ENCODE data around the gene NWD2.

NWD2 gene

DNA sequence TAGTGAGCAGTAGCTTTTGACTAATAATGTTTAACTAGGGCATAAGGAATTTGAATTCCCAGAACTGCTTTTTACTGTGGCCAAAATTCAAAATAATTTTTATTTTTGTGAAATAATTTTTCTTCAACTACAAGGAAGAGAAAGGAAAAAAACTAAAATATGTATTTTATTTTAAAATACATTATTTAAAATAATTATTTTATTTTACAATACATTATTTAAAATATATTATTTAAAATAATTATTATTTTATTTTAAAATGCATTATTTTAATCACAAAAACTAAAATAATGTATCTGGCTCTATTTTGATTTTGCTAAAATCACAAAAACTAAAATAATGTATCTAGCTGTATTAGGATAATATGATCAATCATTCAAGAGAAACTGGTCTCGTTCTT is 231.2 kb downstream of the NWD2 start:
- H3K4me2 ChIP-seq = no peak overlapping the region
- no peaks in the 10 kb centered on the region for H4K20me1 ChIP-seq
- no peak overlapping the region for H3K9ac ChIP-seq
- no peaks in the 10 kb centered on the region for H3K9me3 ChIP-seq
- no peak for TF ChIP-seq Cebpa-rat (IDR thresholded peaks at IDR 0.05)
- H3K27ac ChIP-seq = no peak overlapping the region
- H3K4me1 ChIP-seq = no peaks in the 10 kb centered on the region
- H3K4me3 ChIP-seq = no peak overlapping the region
- H3K36me3 ChIP-seq = no peaks in the 10 kb centered on the region
- H3K27me3 ChIP-seq = no peaks in the 10 kb centered on the region

DNA sequence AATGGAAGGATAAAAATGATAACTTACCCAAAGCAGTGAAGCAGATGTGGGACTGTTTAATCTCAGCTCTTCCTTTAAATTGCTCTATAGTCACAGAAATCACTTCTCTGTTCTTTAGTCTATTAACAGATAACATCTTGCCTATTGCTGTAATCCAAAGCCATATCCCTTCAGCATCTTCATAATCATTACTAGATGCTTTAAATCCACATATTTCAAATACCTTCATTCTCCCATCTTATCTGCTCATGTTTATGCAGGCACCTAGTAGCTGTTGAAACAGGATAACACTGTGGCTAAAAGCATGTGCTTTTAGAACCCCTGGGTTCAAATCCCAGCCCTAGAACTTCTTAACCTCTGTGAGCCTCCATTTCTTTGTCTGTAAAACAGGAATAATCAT is 231.7 kb downstream of the NWD2 start:
- Histone ChIP-seq H3K36me3 (no peaks in the 10 kb centered on the region), H3K4me2 (no peak overlapping the region), H3K4me3 (no peak overlapping the region), H3K9ac (no peak overlapping the region), H4K20me1 (no peaks in the 10 kb centered on the region), H3K4me1 (no peaks in the 10 kb centered on the region), H3K27me3 (no peaks in the 10 kb centered on the region), H3K27ac (no peak overlapping the region), H3K9me3 (no peaks in the 10 kb centered on the region)
- TF ChIP-seq Cebpa-rat (IDR thresholded peaks at IDR 0.05) = no peak

DNA sequence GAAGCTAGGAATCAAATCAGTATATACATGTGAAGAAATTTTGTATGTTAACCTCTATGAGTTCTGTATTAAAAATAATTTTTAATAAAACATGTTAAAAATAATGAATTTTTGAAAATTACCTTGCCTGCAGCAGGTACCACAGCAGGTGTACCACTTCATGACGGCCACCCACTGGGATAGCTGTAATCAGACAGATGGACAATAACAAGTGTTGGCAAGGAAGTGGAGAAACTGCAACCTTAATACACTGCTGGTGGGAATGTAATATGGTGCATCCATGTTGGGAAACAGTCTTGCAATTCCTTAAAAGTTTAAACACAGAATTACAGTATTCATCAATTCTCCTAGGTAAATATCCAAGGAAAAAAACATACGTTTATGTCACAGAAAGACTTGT is 232.1 kb downstream of the NWD2 start:
- Histone ChIP-seq H3K27ac (no peak overlapping the region), H3K4me3 (no peak overlapping the region), H3K4me2 (no peak overlapping the region), H3K27me3 (no peaks in the 10 kb centered on the region), H4K20me1 (no peaks in the 10 kb centered on the region), H3K4me1 (no peaks in the 10 kb centered on the region), H3K36me3 (no peaks in the 10 kb centered on the region), H3K9ac (no peak overlapping the region), H3K9me3 (no peaks in the 10 kb centered on the region)
- TF ChIP-seq Cebpa-rat (IDR thresholded peaks at IDR 0.05) = no peak

DNA sequence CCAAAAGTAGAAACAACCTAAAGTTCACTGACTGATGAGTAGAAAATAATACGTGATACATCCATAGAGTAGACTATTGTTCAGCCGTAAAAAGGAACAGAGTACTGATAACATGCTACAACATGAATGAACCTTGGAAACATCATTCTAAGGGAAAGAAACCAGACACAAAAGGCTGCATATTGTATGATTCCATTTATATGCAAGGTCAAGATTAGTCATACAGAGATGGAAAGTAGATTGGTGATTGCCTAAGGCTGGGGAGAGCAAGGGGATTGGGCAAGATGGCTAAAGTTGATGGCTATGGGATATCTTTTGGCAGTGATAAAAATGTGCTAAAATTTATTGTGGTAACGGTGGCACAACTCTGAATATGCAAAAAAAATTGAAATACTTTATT is 232.6 kb downstream of the NWD2 start:
- no peak for TF ChIP-seq Cebpa-rat (IDR thresholded peaks at IDR 0.05)
- Histone ChIP-seq H3K27ac (no peak overlapping the region), H3K27me3 (no peaks in the 10 kb centered on the region), H3K4me1 (no peaks in the 10 kb centered on the region), H4K20me1 (no peaks in the 10 kb centered on the region), H3K36me3 (no peaks in the 10 kb centered on the region), H3K9ac (no peak overlapping the region), H3K9me3 (no peaks in the 10 kb centered on the region), H3K4me2 (no peak overlapping the region), H3K4me3 (no peak overlapping the region)

DNA sequence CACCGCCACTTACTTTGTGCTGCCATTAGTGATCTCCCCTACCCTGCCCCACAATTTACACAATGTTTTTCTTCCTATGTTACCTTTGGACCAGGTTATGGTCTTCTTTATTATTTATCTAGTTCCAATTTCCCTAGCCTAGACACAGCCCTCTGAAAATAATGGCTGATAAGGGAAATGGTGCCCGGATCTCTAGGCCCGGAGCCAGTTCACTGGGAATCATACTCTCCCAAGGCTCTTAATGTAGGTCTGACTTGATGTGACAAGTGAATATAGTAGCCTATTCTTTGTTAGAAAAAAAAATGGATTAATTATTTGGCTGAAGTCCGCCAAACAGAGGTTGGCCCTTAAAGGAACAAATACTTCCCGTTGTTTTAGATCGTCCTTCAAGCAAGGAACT is 233.6 kb downstream of the NWD2 start:
- no peaks in the 10 kb centered on the region for H3K4me1 ChIP-seq
- H3K9me3 ChIP-seq = no peaks in the 10 kb centered on the region

DNA sequence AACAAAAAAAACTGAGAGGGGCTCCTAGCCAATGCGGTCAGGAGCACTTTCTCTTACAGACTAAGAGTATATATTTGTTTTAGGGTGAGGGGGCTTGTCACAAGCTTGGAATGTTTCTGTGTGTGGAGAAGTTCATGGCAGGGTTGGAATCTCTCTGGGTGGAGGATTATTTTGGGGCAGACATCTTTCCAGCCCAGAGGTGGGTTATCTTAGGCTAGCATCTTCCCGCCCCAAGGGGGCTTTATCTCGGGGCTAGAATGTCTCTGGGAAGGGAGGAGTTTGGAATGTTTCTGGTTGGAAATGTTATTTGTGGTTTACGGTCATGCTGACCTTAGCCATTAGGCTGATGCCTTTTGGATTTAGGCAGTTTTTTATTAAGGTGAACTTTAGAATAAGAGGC is 236.0 kb downstream of the NWD2 start:
- H3K27me3 ChIP-seq = no peaks in the 10 kb centered on the region
- no peak overlapping the region for H3K27ac ChIP-seq
- no peaks in the 10 kb centered on the region for H3K36me3 ChIP-seq
- H3K4me2 ChIP-seq = no peak overlapping the region
- H3K9me3 ChIP-seq = no peaks in the 10 kb centered on the region
- TF ChIP-seq Cebpa-rat (IDR thresholded peaks at IDR 0.05) = no peak
- H4K20me1 ChIP-seq = no peaks in the 10 kb centered on the region
- H3K9ac ChIP-seq = no peak overlapping the region
- H3K4me3 ChIP-seq = no peak overlapping the region
- no peaks in the 10 kb centered on the region for H3K4me1 ChIP-seq

More for the DNA sequence above, 233.6 kb downstream of the NWD2 start:
- H3K27ac ChIP-seq = no peak overlapping the region
- no peak for TF ChIP-seq Cebpa-rat (IDR thresholded peaks at IDR 0.05)
- H3K27me3 ChIP-seq = no peaks in the 10 kb centered on the region
- H4K20me1 ChIP-seq = no peaks in the 10 kb centered on the region
- H3K36me3 ChIP-seq = no peaks in the 10 kb centered on the region
- no peak overlapping the region for H3K9ac ChIP-seq
- no peak overlapping the region for H3K4me3 ChIP-seq
- H3K4me2 ChIP-seq = no peak overlapping the region

DNA sequence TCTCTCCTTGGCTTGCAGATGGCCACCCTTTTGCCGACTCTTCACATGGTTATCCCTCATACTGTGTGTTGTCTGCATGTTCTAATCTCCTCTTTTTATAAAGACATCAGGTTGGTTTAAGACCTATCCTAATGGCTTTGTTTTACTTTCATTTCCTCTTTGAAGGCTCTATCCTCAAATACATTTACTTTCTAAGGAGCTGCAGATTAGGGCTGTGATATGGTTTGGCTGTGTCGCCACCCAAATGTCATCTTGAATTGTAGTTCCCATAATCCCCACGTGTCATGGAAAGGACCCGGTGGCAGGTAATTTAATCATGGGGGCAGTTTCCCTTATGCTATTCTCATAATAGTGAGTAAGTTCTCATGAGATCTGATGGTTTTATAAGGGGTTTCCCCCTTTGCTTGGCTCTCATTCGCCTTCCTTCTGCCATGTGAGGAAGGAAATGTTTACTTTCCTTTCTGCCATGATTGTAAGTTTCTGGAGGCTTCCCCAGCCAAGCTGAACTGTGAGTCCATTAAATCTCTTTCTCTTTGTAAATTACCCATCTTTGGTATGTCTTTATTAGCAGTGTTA is 237.1 kb downstream of the NWD2 start:
- no peak overlapping the region for H3K4me2 ChIP-seq
- H4K20me1 ChIP-seq = no peaks in the 10 kb centered on the region
- no peak overlapping the region for H3K27ac ChIP-seq
- TF ChIP-seq Cebpa-rat (IDR thresholded peaks at IDR 0.05) = no peak
- no peaks in the 10 kb centered on the region for H3K27me3 ChIP-seq
- no peaks in the 10 kb centered on the region for H3K9me3 ChIP-seq
- no peak overlapping the region for H3K4me3 ChIP-seq
- no peak overlapping the region for H3K9ac ChIP-seq
- no peaks in the 10 kb centered on the region for H3K4me1 ChIP-seq
- no peaks in the 10 kb centered on the region for H3K36me3 ChIP-seq

DNA sequence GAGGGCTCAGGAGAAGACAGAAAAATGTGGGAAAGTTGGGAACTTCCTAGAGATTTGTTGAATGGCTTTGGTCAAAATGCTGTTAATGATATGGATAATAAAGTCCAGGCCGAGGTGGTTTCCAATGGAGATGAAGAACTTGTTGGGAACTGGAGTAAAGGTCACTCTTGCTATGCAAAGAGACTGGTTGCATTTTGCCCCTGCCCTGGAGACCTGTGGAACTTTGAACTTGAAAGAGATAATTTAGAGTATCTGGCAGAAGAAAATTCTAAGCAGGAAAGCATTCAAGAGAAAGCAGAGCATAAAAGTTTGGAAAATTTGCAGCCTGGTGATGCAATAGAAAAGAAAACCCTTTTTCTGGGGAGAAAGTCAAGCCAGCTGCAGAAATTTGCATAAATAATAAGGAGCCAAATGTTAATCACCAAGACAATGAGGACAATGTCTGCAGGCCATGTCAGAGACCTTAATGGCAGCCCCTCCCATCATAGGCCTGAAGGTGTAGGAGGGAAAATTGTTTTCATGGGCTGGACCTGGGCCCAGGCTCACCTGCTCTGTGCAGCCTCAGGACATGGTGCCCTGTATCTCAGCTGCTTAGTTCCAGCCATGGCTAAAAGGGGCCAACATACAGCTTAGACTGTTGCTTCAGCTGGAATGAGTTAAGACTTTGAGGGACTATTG is 237.8 kb downstream of the NWD2 start:
- TF ChIP-seq Cebpa-rat (IDR thresholded peaks at IDR 0.05) = no peak
- no peak overlapping the region for H3K4me2 ChIP-seq
- H3K4me3 ChIP-seq = no peak overlapping the region
- no peak overlapping the region for H3K27ac ChIP-seq
- H4K20me1 ChIP-seq = no peaks in the 10 kb centered on the region
- no peak overlapping the region for H3K9ac ChIP-seq
- no peaks in the 10 kb centered on the region for H3K4me1 ChIP-seq
- H3K27me3 ChIP-seq = no peaks in the 10 kb centered on the region
- no peaks in the 10 kb centered on the region for H3K36me3 ChIP-seq
- no peaks in the 10 kb centered on the region for H3K9me3 ChIP-seq

DNA sequence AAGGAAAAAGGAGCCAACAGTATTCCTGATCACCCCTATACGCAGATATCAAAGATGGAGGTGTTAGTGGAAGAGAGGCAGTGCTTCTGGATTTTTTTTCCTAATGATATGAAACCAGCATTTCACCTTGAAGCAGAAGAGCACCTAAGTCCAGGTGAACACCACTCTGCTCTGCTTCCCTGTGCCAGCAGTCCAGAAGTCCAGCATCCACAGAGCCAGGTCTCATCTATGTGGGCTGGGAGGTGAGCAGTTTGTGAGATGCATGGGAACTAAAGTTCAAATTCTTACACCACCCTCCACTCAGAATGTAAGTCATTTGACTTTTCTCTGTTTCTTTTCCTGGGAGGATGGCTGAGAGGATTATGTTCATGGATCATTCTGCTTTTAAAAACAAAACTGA is 239.1 kb downstream of the NWD2 start:
- no peaks in the 10 kb centered on the region for H3K9me3 ChIP-seq
- no peak overlapping the region for H3K4me2 ChIP-seq
- H3K36me3 ChIP-seq = no peaks in the 10 kb centered on the region
- no peaks in the 10 kb centered on the region; the same call in 1 of the 2 replicates for H3K27me3 ChIP-seq
- H3K27ac ChIP-seq = no peak overlapping the region
- H3K4me3 ChIP-seq = no peak overlapping the region
- no peak overlapping the region for H3K9ac ChIP-seq
- no peaks in the 10 kb centered on the region for H4K20me1 ChIP-seq
- TF ChIP-seq Cebpa-rat (IDR thresholded peaks at IDR 0.05) = no peak
- no peaks in the 10 kb centered on the region for H3K4me1 ChIP-seq

DNA sequence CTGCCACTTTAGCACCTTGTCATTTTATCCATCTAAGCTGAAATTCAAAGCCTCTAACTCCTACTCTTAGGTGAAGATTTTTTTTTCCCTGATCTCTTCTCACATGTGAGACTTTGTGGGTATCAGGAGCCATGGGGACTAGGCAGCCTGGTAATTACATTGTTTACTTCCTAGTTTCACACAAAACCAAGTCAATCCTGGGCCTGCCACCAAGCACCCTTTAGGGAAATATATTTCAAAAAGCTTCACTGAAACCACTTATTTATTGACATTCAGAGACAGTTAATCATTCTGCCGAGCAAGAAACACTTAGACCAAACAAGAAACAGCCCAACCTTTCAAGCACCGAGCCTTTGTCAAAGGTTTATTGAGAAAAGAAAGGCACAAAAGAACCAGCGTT is 241.6 kb downstream of the NWD2 start:
- H4K20me1 ChIP-seq = no peaks in the 10 kb centered on the region
- H3K4me3 ChIP-seq = no peak overlapping the region
- TF ChIP-seq Cebpa-rat (IDR thresholded peaks at IDR 0.05) = no peak

More for the DNA sequence above, 241.6 kb downstream of the NWD2 start:
- no peaks in the 10 kb centered on the region for H3K9me3 ChIP-seq
- H3K4me2 ChIP-seq = no peak overlapping the region
- H3K4me1 ChIP-seq = no peaks in the 10 kb centered on the region
- H3K9ac ChIP-seq = no peak overlapping the region
- H3K27me3 ChIP-seq = no peaks in the 10 kb centered on the region; the same call in 1 of the 2 replicates
- H3K36me3 ChIP-seq = no peaks in the 10 kb centered on the region
- H3K27ac ChIP-seq = no peak overlapping the region
